GM12878 (cell line): Measurements from ENCODE around the gene CARD14. TPM values are rescaled to one million over a fixed set of nuclear protein-coding genes. Genes with fewer than 3 reads are reported as not detected.

Experiments
- ATAC-seq: fragments of 200-7000 bp; cut with Tn5 transposase; 3 replicates; pipeline ENCODE4 v1.9.1; 2020; ENCODE audit warnings: mild to moderate bottlenecking, moderate library complexity
- BruUV-seq: library from RNA; stranded (reverse); fragments of 400-500 nt; replicated peaks from 2 replicates; lab custom pipeline; 2021; lab: Mats Ljungman, UMichigan
- CTCF ChIA-PET: fragments of 300-600 bp; sonication (Branson Sonifier 250); formaldehyde crosslinking; extraction: SDS; loops from one replicate; lab custom pipeline; 2021; ENCODE audit warnings: inconsistent platforms; lab: Yijun Ruan, JAX
- POLR2A ChIA-PET: fragments of 350-600 bp; formaldehyde crosslinking; extraction: SDS; loops from one replicate; lab custom pipeline; 2021; ENCODE audit warnings: inconsistent platforms; lab: Charles Lee
- RAD21 ChIA-PET: fragments of 300-600 bp; sonication (Branson Sonifier 250); formaldehyde crosslinking; loops from one replicate; lab custom pipeline; 2023; ENCODE audit warnings: antibody characterized with exemption; ENCODE audit not compliant: unreplicated experiment; lab: Charles Lee
- SMC1A ChIA-PET: fragments of 300-600 bp; sonication (Branson Sonifier 250); formaldehyde crosslinking; loops from one replicate; lab custom pipeline; 2023; ENCODE audit not compliant: unreplicated experiment, uncharacterized antibody; lab: Charles Lee
- DNase-seq: peaks from one replicate; pipeline ENCODE4 v3.0.0-alpha.2; 2011; ENCODE audit warnings: low read depth, low spot score
- FAIRE-seq: peaks from 3 replicates; lab custom pipeline; 2011; peaks lifted over from hg19 to GRCh38; lab: Jason Lieb, UNC
- H2AFZ ChIP-seq: 2 replicates; pipeline ENCODE4 v1.6.0; 2011; ENCODE audit warnings: low read depth, low read length, control low read depth; ENCODE audit not compliant: control insufficient read depth
- H3K27ac ChIP-seq: 2 replicates; pipeline ENCODE4 v1.5.1; 2011; ENCODE audit warnings: control low read depth; ENCODE audit not compliant: control insufficient read depth, insufficient read depth
- H3K27me3 ChIP-seq, 2 experiments: replicated peaks in 1 of 2; 2 replicates each; pipeline versions ENCODE4 v1.6.0 to v1.6.1; 2011; ENCODE audit warnings: low read length in 1 of 2; ENCODE audit not compliant: control insufficient read depth in 2 of 2, insufficient read depth in 2 of 2
- H3K36me3 ChIP-seq, 2 experiments: 2 replicates each; pipeline ENCODE4 v1.5.1; 2011; ENCODE audit warnings: low read length in 1 of 2; ENCODE audit not compliant: control insufficient read depth in 2 of 2, insufficient read depth in 2 of 2
- H3K4me1 ChIP-seq: 2 replicates; pipeline ENCODE4 v1.6.1; 2011; ENCODE audit warnings: mild to moderate bottlenecking, low read length, moderate library complexity, mixed read lengths; ENCODE audit not compliant: control insufficient read depth, insufficient read depth
- H3K4me2 ChIP-seq: 2 replicates; pipeline ENCODE4 v1.6.0; 2011; ENCODE audit warnings: control low read depth; ENCODE audit not compliant: control insufficient read depth, insufficient read depth
- H3K4me3 ChIP-seq: fragments of 200-600 bp; sonication (generic); 2 replicates; pipeline ENCODE4 v1.5.1; 2016
- H3K79me2 ChIP-seq: 2 replicates; pipeline ENCODE4 v1.6.0; 2011; ENCODE audit warnings: low read length; ENCODE audit not compliant: control insufficient read depth, insufficient read depth
- H3K9ac ChIP-seq: 2 replicates; pipeline ENCODE4 v1.8.0; 2011; ENCODE audit warnings: low read length, control low read depth, mixed read lengths; ENCODE audit not compliant: control insufficient read depth, insufficient read depth
- H3K9me3 ChIP-seq: replicated peaks from 3 replicates; pipeline ENCODE4 v1.5.1; 2011; ENCODE audit warnings: mild to moderate bottlenecking, low read length; ENCODE audit not compliant: control insufficient read depth, insufficient read depth
- H4K20me1 ChIP-seq: 2 replicates; pipeline ENCODE4 v1.6.0; 2011; ENCODE audit not compliant: control insufficient read depth, insufficient read depth
- E2F4 ChIP-seq: IDR thresholded peaks from 2 replicates; pipeline ENCODE4 v1.6.1; 2012; ENCODE audit warnings: low read depth, low read length, improper control_type of control experiment
- EED ChIP-seq: sonication (generic); IDR thresholded peaks from 2 replicates; pipeline ENCODE4 v1.6.1; 2016; ENCODE audit warnings: antibody characterized with exemption, low read depth
- ELK1 ChIP-seq: IDR thresholded peaks from 2 replicates; pipeline ENCODE4 v1.6.1; 2012; ENCODE audit warnings: low read depth, low read length, improper control_type of control experiment
- MEF2B ChIP-seq: fragments of 450-650 bp; IDR thresholded peaks from 2 replicates; pipeline ENCODE4 v1.6.1; 2018; ENCODE audit warnings: mild to moderate bottlenecking, moderate library complexity; ENCODE audit not compliant: partially characterized antibody, poor library complexity, severe bottlenecking
- SMARCA5 ChIP-seq: fragments of 450-650 bp; IDR thresholded peaks from 2 replicates; pipeline ENCODE4 v1.6.1; 2017; ENCODE audit warnings: mild to moderate bottlenecking
- STAT3 ChIP-seq: IDR thresholded peaks from 2 replicates; pipeline ENCODE4 v1.6.1; 2011; ENCODE audit warnings: low read depth, low read length, improper control_type of control experiment
- TAF1 ChIP-seq: IDR thresholded peaks from 2 replicates; pipeline ENCODE4 v1.6.1; 2011; ENCODE audit warnings: mild to moderate bottlenecking, low read depth, low read length, borderline replicate concordance
- WGBS: methylation state at CpG from one replicate; pipeline ENCODE4 v1.1.6; 2016; ENCODE audit warnings: low lambda C conversion rate; ENCODE audit not compliant: insufficient replicate concordance, insufficient coverage; ENCODE audit errors: missing lambda C conversion rate; 5-methylcytosine and 5-hydroxymethylcytosine counted together
- in situ Hi-C: fragments of 300-500 bp; cut with MboI; formaldehyde crosslinking; loops from 9 replicates; pipeline ENCODE4 v1.14.3; 2018; ENCODE audit warnings: mixed read lengths
- intact Hi-C: fragments of 100-400 bp; cut with micrococcal nuclease; formaldehyde crosslinking; loops from one replicate; pipeline ENCODE4 v1.14.2; 2022; ENCODE audit not compliant: unreplicated experiment
- polyA plus RNA-seq, 11 experiments: library from polyadenylated mRNA; depleted of rRNA in 4 of 11; unstranded in 6 of 11; stranded (reverse) in 5 of 11; fragments of >200 nt; fragmentation: Nextera tagmentation in 4 of 11; fragmentation: Illumina TruSeq in 1 of 11; extraction: Ambion mirVana in 4 of 11; extraction: Trizol in 1 of 11; gene quantifications; 1 replicate in 1 of 11; 2 replicates in 10 of 11; pipeline versions ENCODE4 v1.2.1 to v1.2.3, GENCODE V29; 2011 to 2016; ENCODE audit warnings: inconsistent platforms in 2 of 11, missing spikeins in 2 of 11, low read depth in 1 of 11
- total RNA-seq, 4 experiments: library from RNA; depleted of rRNA in 3 of 4; stranded (reverse); fragments of >200 nt in 3 of 4; fragmentation: Illumina TruSeq in 1 of 4; extraction: Trizol in 1 of 4; gene quantifications; 2 replicates each; pipeline versions ENCODE4 v1.2.1 to v1.2.3, GENCODE V29; 2013 to 2021

The CARD14 gene
- total and polyA plus RNA-seq, 10 of the 15 experiments (the other 5 are each of a cell fraction or from before 2014, with no cell fraction given), result 0.08 to 0.15 TPM; not detected in 8

- no peak for TF ChIP-seq SMARCA5
- TF ChIP-seq STAT3, result no peak
- no peak for TF ChIP-seq EED
- TF ChIP-seq ELK1, result no peak
- no peak for TF ChIP-seq MEF2B
- no peak for TF ChIP-seq E2F4
- no peak for TF ChIP-seq TAF1
- WGBS, result 60% methylated on average over 17 of the region's 17 CpGs
- ATAC-seq (no peak), FAIRE-seq (no peak), DNase-seq (no peak)
- H2AFZ ChIP-seq, result no peak overlapping the region
- H3K27me3 ChIP-seq, result peaks cover 0 to 3% of the 10 kb centered on the region in 2 experiments; a peak in 2 of 4 replicates
- RAD21 ChIA-PET, result interaction anchor here (0.5 kb wide), 1 partner anchor 15 kb away, joined by 3 read pairs; no protein-coding TSS in a partner anchor
- no peaks in the 10 kb centered on the region for H3K9me3 ChIP-seq
- no peak overlapping the region for H3K27ac ChIP-seq
- intact Hi-C loops (no loop called here), in situ Hi-C loops (no loop called here)
- CTCF ChIA-PET, result no interaction called here
- H3K4me2 ChIP-seq, result no peak overlapping the region
- BruUV-seq, result no TSS peak
- H3K4me3 ChIP-seq, result no peak overlapping the region
- no peak overlapping the region for H3K9ac ChIP-seq
- POLR2A ChIA-PET, result no interaction called here
- H4K20me1 ChIP-seq, result no peaks in the 10 kb centered on the region
- no peaks in the 10 kb centered on the region for H3K79me2 ChIP-seq
- H3K36me3 ChIP-seq, result no peaks in the 10 kb centered on the region
- SMC1A ChIA-PET, result no interaction called here
- H3K4me1 ChIP-seq, result no peaks in the 10 kb centered on the region
These were observed 11.6 kb downstream of the CARD14 start for GRCh38 chr17:80181431-80181830.
